Pulmonary artery endothelial cell (primary cell): ENCODE data around the gene NQO2. TPM values are rescaled to one million over a fixed set of nuclear protein-coding genes. Genes with fewer than 3 reads are reported as not detected.
"Not testable (repeated sequence)": the region's sequence is repeated elsewhere in the genome, so short reads cannot be mapped to it uniquely, and the experiment has no call there.

ENCODE experiments used
- DNase-seq: peaks from one replicate; pipeline ENCODE4 v3.0.0-alpha.2; 2011; ENCODE audit warnings: low read depth, low spot score
- total RNA-seq: library from RNA; depleted of rRNA; stranded (reverse); fragments of >200 nt; gene quantifications from 2 replicates; pipeline ENCODE4 v1.2.3, GENCODE V29; 2014

NQO2 gene
- total RNA-seq, 1 donor from 2014 or later: 26.6 TPM

- DNase-seq: no peak
Measured at GRCh38 chr6:3037638-3038365, 38.1 kb downstream of the NQO2 start.

GRCh38 chr6:3039384-3039783 lies 39.7 kb downstream of the NQO2 start:
- no peak for DNase-seq

DNA sequence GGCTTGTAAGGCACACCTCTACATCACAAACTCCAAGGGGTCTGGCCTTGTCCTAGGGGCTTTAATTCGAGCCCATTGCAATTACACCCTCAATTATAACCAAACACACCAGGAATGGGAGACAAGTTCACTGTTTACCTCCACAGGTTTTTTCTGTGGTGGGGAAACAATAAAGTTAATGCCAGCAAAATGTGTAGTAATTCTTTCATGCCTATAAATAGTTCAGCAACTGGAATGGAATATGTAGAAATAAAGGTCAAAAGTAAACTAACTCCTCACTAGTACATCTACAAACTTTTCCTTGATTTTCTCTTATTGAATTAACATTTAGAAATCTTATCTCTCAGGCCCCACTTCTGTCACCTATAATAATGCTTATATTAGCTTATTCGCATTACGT lies 41.5 kb downstream of the NQO2 start:
- DNase-seq: no peak

DNA sequence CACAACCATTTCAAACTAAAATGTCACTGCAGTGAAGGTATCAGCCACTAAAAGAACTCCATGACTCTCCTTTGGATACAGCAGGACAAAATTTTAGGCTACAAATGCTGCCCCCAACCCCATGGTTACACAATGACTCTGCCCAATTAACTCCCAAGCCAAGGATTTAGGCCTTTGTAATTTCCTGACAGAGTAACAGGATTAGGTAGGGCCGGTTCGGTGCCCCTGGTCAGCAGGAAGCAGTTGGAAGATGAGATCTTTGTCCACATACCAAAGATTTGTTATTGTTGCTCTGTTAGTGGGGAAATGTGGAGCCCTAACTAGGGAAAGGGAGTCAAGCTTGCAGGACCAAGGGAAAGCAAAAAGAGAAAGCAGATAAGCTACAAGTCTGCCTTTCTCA lies 41.9 kb downstream of the NQO2 start:
- DNase-seq: no peak

DNA sequence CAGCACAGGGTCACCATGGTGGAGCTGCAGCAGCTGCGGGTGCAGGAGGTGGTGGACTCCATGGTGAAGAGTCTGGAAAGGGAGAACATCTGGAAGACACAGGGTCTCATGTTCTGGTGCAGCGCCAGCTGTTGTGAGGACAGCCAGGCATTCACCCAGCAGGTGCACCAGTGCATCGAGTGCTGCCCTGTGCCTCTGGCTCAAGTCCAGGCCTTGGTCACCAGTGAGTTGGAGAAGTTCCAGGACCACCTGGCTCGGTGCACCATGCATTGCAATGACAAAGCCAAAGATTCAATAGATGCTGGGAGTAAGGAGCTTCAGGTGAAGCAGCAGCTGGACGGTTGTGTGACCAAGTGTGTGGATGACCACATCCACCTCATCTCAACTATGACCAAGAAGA lies 45.7 kb downstream of the NQO2 start:
- DNase-seq: no peak

DNA sequence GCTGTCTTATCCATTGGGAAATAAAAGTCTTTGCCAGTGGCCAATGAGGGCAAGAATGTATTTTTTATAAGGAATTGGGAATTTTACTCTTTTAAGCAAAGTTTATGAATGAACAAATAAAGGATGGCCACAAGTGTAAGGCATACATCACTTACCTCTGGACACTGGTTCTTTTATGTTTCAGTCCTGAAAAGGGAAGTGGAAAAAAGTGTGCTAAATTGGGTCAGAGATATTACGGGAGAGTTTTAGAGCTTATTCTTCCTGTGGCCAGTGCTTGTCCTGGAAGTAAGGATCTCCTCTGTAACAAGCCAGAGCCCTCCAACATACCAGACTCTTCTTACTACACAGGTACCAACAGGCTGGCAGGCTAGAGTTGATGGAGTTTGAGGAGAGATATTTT lies 46.1 kb downstream of the NQO2 start:
- no peak for DNase-seq

DNA sequence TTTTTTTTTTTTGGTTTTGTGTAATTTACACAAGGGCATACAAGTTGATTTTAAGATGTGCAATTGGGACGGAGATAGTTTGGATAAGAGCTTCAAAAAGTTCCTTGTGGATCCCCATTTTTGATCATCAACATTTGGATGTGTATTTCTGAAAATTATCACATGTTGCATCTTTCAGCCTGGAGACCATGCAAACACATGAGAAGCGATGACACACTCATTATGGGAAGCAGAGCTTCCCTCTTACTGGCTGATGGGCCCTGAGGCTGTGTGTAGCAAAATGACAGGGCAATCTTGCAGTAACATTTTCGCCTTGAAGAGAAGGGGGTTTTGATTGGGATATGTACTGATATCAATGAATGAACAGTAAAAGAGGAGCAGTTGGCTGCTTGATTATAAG lies 46.6 kb downstream of the NQO2 start:
- no peak for DNase-seq

DNA sequence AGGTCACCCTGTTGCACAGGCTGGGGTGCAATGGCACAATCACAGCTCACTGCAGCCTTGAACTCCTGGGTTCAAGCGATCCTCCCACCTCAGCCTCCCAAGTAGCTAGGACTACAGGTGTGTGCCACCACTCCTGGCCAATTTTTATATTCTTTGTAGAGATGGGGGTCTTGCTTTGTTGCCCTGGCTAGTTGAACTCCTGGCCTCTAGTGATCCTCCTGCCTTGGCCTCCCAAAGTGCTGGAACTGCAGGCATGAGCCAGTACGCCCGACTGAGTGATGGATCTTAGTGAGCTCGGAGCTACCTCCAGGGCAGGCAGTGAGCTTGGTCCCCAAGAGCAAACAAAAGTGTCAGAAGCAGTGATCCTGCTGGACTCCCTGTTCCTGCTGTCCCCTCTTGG lies 48.3 kb downstream of the NQO2 start:
- not testable (repeated sequence) for DNase-seq

GRCh38 chr6:3052481-3053230 lies 53.0 kb downstream of the NQO2 start:
- no peak for DNase-seq

DNA sequence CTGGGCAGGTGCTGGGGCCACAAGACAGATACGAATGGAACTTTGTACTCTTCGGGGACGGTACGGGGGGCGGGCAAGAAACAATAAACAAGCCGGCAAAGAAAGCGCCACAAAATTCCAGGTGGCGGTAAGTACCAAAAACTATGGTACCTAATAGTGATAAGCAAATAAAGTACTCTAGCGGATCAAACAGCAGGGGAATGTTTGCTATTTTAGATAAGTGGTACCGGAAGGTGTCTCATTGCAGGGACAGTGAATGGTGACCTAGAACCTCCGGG lies 53.5 kb downstream of the NQO2 start:
- DNase-seq: no peak

DNA sequence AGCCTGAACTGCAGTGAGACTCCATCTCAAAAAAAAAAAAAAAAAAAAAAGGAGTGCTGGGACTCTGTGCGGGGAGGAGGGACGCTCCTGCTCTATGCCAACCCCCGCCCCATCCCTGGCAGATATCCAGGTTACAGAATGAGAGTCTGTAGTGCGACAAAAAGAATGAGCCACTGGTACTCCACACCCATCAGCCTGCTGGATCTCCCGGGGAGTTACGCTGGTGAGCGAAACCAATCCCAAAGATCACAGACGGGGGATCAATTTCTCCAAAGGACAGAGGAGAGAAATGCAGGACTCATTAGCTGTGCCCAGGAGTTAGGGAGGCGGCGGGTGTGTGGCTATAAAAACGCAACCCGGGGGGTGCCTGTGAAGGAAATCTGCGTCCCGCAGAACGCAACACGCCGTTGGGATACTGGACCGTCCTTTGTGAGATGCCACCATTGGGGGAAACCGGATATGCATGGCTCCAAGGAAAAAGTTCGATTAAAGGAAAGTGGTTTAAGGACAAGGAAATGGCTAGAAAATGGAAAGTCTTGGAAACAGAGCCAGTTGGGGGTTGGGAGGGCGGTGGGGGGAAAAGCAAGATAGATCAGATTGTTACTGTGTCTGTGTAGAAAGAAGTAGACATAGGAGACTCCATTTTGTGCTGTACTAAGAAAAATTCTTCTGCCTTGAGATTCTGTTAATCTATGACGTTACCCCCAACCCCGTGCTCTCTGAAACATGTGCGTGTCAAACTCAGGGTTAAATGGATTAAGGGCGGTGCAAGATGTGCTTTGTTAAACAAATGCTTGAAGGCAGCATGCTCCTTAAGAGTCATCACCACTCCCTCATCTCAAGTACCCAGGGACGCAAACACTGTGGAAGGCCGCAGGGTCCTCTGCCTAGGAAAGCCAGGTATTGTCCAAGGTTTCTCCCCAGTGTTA lies 54.8 kb downstream of the NQO2 start:
- not testable (repeated sequence) for DNase-seq

DNA sequence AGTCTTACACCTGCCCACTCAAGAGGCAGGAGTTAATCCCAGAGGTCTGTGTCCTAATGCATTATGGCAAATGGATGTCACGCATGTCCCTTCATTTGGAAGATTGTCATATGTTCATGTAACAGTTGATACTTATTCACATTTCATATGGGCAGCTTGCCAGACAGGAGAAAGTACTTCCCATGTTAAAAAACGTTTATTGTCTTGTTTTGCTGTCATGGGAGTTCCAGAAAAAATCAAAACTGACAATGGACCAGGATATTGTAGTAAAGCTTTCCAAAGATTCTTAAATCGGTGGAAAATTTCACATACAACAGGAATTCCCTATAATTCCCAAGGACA lies 55.4 kb downstream of the NQO2 start:
- DNase-seq: not testable (repeated sequence)

DNA sequence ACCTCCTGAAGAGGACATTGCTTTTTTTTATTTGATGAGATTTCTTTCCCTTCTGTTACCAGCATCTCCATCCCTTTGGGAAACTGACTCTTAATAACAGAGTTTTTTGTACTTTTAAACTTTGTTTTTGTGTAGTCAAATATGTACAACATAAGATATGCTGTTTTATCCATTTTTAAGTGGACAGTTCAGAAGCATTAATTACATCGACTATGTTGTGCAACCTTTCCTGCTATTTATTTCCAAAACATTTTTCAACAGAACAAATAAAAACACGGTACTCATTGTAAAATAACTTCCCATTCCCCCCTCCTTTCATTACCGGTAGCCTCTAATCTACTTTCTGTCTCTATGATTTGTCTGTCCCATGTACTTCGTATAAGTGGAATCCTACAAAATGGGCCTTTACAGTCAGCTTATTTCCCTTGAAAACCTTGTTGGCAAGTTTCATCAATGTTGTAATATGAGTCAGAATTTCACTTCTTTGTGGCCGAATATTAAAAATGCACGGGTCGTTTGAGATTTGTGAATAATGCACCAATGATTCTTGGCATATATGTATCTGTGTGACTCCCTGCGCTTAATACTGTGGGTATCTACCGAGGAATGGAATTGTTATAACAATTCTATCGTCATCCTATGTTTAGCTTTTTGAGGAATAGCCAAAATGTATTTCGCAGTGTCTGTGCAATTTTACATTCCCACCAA lies 57.5 kb downstream of the NQO2 start:
- no peak for DNase-seq

GRCh38 chr6:3058957-3059356 lies 59.3 kb downstream of the NQO2 start:
- no peak for DNase-seq

DNA sequence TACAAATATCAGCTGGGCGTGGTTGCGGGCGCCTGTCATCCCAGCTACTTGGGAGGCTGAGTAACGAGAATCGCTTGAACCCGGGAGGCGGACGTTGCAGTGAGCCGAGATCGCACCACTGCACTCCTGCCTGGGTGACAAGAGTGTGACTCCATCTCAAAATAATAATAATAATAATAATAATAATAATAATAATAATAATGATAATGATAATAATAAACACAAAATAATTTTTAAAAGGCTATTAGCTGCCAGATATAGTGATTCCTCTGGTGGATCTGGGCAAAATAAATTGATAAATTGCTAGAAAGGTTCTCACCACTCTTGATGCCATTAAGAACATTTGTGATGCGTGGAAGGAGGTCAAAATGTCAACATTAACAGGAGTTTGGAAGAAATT lies 60.4 kb downstream of the NQO2 start:
- not testable (repeated sequence) for DNase-seq

DNA sequence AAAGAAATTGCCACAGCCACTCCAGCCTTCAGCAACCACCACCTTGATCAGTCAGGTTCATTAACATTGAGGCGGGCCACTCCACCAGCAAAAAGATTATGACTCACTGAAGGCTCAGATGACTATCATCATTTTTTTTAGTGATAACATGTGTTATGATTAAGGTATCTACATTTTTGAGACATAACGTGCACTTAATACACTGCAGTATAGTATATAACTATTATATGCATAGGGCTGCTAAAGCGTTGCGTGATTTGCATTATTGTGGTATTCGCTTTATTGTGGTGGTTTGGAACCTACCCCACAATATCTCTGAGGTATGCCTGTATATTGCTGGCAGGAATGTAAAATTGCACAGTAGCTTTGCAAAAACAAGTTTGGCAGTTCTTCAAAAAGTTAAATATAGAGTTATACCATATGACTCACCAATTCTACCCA lies 61.8 kb downstream of the NQO2 start:
- DNase-seq: no peak

DNA sequence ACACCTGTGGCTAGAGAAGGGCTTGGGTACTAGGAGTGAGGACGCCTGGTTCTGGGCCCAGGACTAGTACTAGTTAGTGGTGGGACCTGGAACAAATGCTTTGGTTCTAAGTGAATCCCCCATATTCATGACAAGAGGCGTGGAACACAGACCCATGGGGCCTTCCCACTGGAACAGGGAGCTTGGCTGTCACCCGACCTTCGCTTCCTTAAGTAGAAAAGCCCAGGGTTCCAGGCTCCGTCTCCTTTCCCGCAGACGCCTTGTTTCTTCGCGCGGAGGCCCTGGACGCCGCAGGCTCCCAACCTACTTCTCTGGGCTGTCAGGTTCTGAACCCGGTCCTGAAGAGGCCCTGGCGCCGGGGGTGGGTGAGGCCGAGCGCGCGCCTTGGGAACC lies 63.6 kb downstream of the NQO2 start:
- not testable (repeated sequence) for DNase-seq

- no peak for DNase-seq
Measured at GRCh38 chr6:3063733-3064700, 64.3 kb downstream of the NQO2 start.

DNA sequence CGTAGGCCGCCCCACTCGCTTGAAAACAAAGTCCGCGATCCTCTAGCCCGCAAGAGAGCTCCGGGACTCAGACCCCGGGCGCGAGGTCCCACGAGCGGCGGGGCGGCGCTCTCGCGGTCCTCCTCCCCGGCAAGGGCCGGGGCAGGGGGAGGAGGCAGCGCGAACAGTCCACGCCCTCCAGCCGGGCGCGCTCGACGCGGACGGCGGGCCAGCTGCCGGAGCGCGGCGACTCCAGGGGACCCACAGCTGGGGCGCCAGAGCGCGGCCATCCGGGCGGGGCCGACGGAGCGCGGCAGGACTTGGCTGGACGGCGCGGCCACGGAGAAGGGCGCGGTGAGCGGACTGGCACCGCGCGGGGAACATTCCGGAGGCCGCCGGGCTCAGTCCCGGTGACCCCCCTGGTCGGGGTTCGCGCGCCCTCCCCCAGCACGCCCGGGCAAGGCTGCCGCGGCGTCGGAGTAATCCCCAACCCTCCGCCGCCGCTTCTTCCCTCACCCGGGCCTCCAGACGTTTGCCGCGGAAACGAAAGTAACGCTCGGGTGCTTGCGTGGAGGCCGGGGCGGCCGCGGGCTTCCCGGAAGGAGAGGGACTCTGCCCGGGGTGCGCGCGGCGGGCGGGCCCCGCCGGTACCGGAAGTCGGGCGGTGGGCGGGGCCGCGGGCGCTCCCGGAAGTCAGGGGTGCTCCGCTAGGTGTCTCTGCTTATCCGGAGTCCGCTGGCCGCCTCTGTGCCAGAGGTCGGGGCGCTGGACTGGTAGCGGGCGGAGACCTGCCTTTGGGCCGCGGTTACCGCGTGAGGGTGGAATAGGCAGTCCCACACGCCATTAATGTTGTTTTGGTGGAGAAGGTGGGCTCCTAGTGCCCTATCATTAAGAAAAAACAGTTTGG lies 68.9 kb downstream of the NQO2 start, which contains the start of gene RIPK1:
RIPK1 (plus strand) TSS at position 166 of the 886 bp plus-strand sequence. CDS start 8,330 bp downstream, outside the sequence.
- no peak for DNase-seq
